SK-N-SH (cell line): ENCODE data around the gene TMA7. TPM values are rescaled to one million over a fixed set of nuclear protein-coding genes. Genes with fewer than 3 reads are reported as not detected.
A peak's percentile ranks its signal among the peaks of the same experiment; 100 is the strongest.

Source experiments
- CTCF ChIA-PET: fragments of 300-600, 350-600 bp; formaldehyde crosslinking; extraction: SDS; loops from one replicate; lab custom pipeline; 2021; lab: Yijun Ruan, JAX
- POLR2A ChIA-PET: fragments of 350-600 bp; sonication (Branson Sonifier 250); formaldehyde crosslinking; extraction: SDS; loops from one replicate; lab custom pipeline; 2020; ENCODE audit warnings: antibody characterized with exemption, inconsistent platforms; lab: Yijun Ruan, JAX
- DNase-seq: peaks from one replicate; pipeline ENCODE4 v3.0.0; 2012
- H2AFZ ChIP-seq: fragments of 200-600 bp; sonication (generic); 2 replicates; pipeline ENCODE4 v1.8.1; 2016; ENCODE audit warnings: antibody characterized with exemption, mild to moderate bottlenecking, low read depth
- H3F3A ChIP-seq: fragments of 200-600 bp; sonication (generic); replicated peaks from 2 replicates; pipeline ENCODE3; 2016; ENCODE audit warnings: antibody characterized with exemption, mild to moderate bottlenecking; ENCODE audit not compliant: insufficient read depth
- H3K27ac ChIP-seq, 2 experiments: fragments of 200-500 bp in 1 of 2; fragments of 200-600 bp in 1 of 2; sonication (Bioruptor generic) in 1 of 2; sonication (generic), shearing (Covaris generic) in 1 of 2; 2 replicates each; pipeline versions ENCODE4 v1.5.1 to v1.6.1; 2014 to 2016; ENCODE audit warnings: low read depth in 2 of 2, inconsistent platforms in 1 of 2, low read length in 1 of 2, mild to moderate bottlenecking in 1 of 2, mixed read lengths in 1 of 2
- H3K27me3 ChIP-seq: fragments of 200-600 bp; sonication (generic), shearing (Covaris generic); 2 replicates; pipeline ENCODE4 v1.6.1; 2016; ENCODE audit warnings: mixed run types; ENCODE audit not compliant: insufficient read depth
- H3K36me3 ChIP-seq, 2 experiments: fragments of 200-500 bp in 1 of 2; fragments of 200-600 bp in 1 of 2; sonication (Bioruptor generic) in 1 of 2; sonication (generic) in 1 of 2; replicated peaks in 1 of 2; 2 replicates each; pipeline versions ENCODE3 to v1.5.1; 2014 to 2016; ENCODE audit warnings: low read length in 1 of 2, mild to moderate bottlenecking in 1 of 2; ENCODE audit not compliant: insufficient read depth in 2 of 2, control insufficient read depth in 1 of 2
- H3K4me1 ChIP-seq, 2 experiments: fragments of 200-500 bp in 1 of 2; fragments of 200-600 bp in 1 of 2; sonication (Bioruptor generic) in 1 of 2; sonication (generic), shearing (Covaris generic) in 1 of 2; 2 replicates each; pipeline versions ENCODE4 v1.5.1 to v1.6.1; 2014 to 2016; ENCODE audit warnings: low read depth in 1 of 2, low read length in 1 of 2, mixed run types in 1 of 2; ENCODE audit not compliant: insufficient read depth in 2 of 2, control insufficient read depth in 1 of 2
- H3K4me2 ChIP-seq: fragments of 200-600 bp; sonication (generic), shearing (Covaris generic); 2 replicates; pipeline ENCODE4 v1.6.1; 2017; ENCODE audit warnings: mixed run types
- H3K4me3 ChIP-seq, 2 experiments: fragments of 200-500 bp in 1 of 2; fragments of 200-600 bp in 1 of 2; sonication (Bioruptor generic) in 1 of 2; sonication (generic), shearing (Covaris generic) in 1 of 2; 2 replicates each; pipeline versions ENCODE4 v1.5.1 to v1.8.1; 2014 to 2016; ENCODE audit warnings: low read depth in 2 of 2, inconsistent platforms in 1 of 2, low read length in 1 of 2, mild to moderate bottlenecking in 1 of 2, mixed read lengths in 1 of 2, moderate library complexity in 1 of 2
- H3K79me2 ChIP-seq: fragments of 200-600 bp; sonication (generic); 2 replicates; pipeline ENCODE4 v1.8.1; 2017; ENCODE audit warnings: mild to moderate bottlenecking; ENCODE audit not compliant: insufficient read depth
- H3K9ac ChIP-seq: fragments of 200-600 bp; sonication (generic); 2 replicates; pipeline ENCODE4 v1.6.1; 2017; ENCODE audit warnings: mixed run types
- H3K9me2 ChIP-seq: fragments of 200-600 bp; sonication (generic); 2 replicates; pipeline ENCODE4 v1.6.1; 2017; ENCODE audit warnings: mixed run types
- H3K9me3 ChIP-seq: fragments of 200-600 bp; sonication (generic); 2 replicates; pipeline ENCODE4 v1.6.1; 2017; ENCODE audit warnings: mixed run types, mild to moderate bottlenecking, moderate library complexity
- H4K20me1 ChIP-seq: fragments of 200-600 bp; sonication (generic); 2 replicates; pipeline ENCODE4 v1.6.1; 2017; ENCODE audit warnings: mild to moderate bottlenecking, mixed run types; ENCODE audit not compliant: insufficient read depth
- ELF1 ChIP-seq: IDR thresholded peaks from 2 replicates; pipeline ENCODE4 v1.4.0; 2012
- GABPA ChIP-seq: IDR thresholded peaks from 2 replicates; pipeline ENCODE4 v1.4.0; 2012; ENCODE audit warnings: low read depth, mild to moderate bottlenecking
- GATA2 ChIP-seq: sonication (generic); formaldehyde crosslinking; IDR thresholded peaks from 2 replicates; pipeline ENCODE4 v1.5.0; 2020; ENCODE audit warnings: mild to moderate bottlenecking, missing genetic modification reagents
- MEF2A ChIP-seq: IDR thresholded peaks from 2 replicates; pipeline ENCODE4 v1.4.0; 2012; ENCODE audit warnings: low read depth, borderline replicate concordance
- MXI1 ChIP-seq: IDR thresholded peaks from 2 replicates; pipeline ENCODE4 v1.6.1; 2012; ENCODE audit warnings: mild to moderate bottlenecking, low read depth, low read length, improper control_type of control experiment
- POLR2AphosphoS5 ChIP-seq: IDR thresholded peaks from 2 replicates; pipeline ENCODE4 v1.6.1; 2012; ENCODE audit warnings: low read depth, low read length
- RFX5 ChIP-seq: IDR thresholded peaks from 2 replicates; pipeline ENCODE4 v1.6.1; 2012; ENCODE audit warnings: mild to moderate bottlenecking, improper control_type of control experiment, low read length
- RXRA ChIP-seq: IDR thresholded peaks from 2 replicates; pipeline ENCODE4 v1.4.0; 2012; ENCODE audit warnings: low read depth, mild to moderate bottlenecking, borderline replicate concordance
- SIN3A ChIP-seq: IDR thresholded peaks from 2 replicates; pipeline ENCODE4 v1.6.1; 2012; ENCODE audit warnings: low read depth, mild to moderate bottlenecking, low read length, moderate library complexity, borderline replicate concordance
- YY1 ChIP-seq: IDR thresholded peaks from 2 replicates; pipeline ENCODE4 v1.4.0; 2012; ENCODE audit warnings: low read depth, mild to moderate bottlenecking
- WGBS: methylation state at CpG from one replicate; pipeline ENCODE4 v1.1.6; 2017; ENCODE audit warnings: low lambda C conversion rate; 5-methylcytosine and 5-hydroxymethylcytosine counted together
- polyA plus RNA-seq, 3 experiments: library from polyadenylated mRNA; depleted of rRNA; stranded (reverse); fragments of >200 nt; gene quantifications; 2 replicates each; pipeline ENCODE4 v1.2.3, GENCODE V29; 2012
- TF ChIP-seq, protein P1 (sequence below): fragments of 150-350 bp; IDR thresholded peaks from 2 replicates; pipeline ENCODE4 v1.6.1; 2016; ENCODE audit warnings: mild to moderate bottlenecking, low read depth, low read length
- TF ChIP-seq, protein P2 (sequence below): fragments of 200-600 bp; sonication (generic); IDR thresholded peaks from 2 replicates; pipeline ENCODE4 v1.6.1; 2017; ENCODE audit warnings: antibody characterized with exemption, mild to moderate bottlenecking, moderate library complexity
- TF ChIP-seq, protein P3 (sequence below): IDR thresholded peaks from 2 replicates; pipeline ENCODE4 v1.4.0; 2012; ENCODE audit warnings: low read depth, borderline replicate concordance
- TF ChIP-seq, protein P4 (sequence below): IDR thresholded peaks from 2 replicates; pipeline ENCODE4 v1.6.1; 2012; ENCODE audit warnings: mild to moderate bottlenecking, low read depth, low read length, moderate library complexity

The TMA7 gene
- polyA plus RNA-seq, 1 of the 3 experiments (the other 2 are of a cell fraction), result 438 TPM

DNA sequence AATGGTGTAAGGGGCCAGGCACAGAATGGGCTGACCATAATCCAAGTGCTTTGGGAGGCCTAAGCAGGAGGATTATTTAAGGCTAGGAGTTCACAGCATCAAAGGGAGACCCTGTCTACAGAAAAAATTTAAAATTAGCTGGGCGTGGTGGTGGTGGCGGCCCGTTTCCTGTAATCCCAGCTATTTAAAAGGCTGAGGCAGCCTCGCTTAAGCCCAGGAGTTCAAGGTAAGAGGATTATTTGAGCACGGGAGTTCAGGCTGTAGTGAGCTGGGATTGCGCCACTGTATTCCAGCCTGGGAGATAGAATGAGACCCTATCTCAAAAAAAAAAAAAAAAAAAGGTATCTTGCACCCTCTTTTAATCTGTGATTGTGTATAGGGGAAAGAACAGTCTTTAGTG is 1.9 kb downstream of the TMA7 start (continued):
- TF ChIP-seq, protein P1, sequence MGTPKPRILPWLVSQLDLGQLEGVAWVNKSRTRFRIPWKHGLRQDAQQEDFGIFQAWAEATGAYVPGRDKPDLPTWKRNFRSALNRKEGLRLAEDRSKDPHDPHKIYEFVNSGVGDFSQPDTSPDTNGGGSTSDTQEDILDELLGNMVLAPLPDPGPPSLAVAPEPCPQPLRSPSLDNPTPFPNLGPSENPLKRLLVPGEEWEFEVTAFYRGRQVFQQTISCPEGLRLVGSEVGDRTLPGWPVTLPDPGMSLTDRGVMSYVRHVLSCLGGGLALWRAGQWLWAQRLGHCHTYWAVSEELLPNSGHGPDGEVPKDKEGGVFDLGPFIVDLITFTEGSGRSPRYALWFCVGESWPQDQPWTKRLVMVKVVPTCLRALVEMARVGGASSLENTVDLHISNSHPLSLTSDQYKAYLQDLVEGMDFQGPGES, result no peak
- TF ChIP-seq ELF1 (no peak), YY1 (no peak)

DNA sequence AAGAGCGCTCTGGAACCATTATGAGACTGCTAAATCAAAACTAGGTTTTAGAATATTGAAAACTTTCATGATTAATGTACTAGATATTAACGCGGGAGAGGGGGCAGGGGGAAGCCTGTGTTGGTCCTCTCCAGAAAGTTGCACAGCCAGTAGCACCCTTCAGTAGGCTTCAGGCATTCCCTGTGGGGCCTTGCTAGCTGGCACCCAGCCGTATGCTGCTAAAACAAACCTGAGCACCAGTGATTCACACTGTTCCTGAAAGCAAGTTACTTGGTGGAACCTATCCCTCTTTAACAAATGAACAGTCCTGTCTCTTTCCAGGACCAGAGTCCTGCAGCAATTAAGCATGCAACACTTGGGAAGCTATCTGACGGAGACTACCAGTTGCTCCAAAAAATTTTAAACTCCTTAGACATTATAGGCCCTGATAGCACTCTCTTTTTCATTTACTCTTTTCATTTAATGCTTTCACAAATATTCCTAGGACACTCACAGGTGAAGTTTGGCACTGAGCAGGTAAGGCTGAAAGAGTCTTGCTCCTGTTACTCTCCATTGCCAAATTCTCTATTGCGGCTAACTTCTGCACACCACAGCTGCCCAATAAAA is 5.3 kb downstream of the TMA7 start:
- H3K9ac ChIP-seq, result no peak overlapping the region
- no peak for DNase-seq
- no peaks in the 10 kb centered on the region for H3K9me2 ChIP-seq
- H3K27me3 ChIP-seq, result no peaks in the 10 kb centered on the region
- H3K27ac ChIP-seq, result no peak overlapping the region
- CTCF ChIA-PET, result interaction anchor here (1.0 to 6.6 kb wide), 10 partner anchors 10 to 251 kb away, joined by 3 to 57 read pairs (median 5); partner anchors contain the start of gene SLC26A6
- H3K9me3 ChIP-seq, result no peaks in the 10 kb centered on the region
- peaks cover 32% of the 10 kb centered on the region for H3F3A ChIP-seq
- peak overlapping the region; percentile 77 to 97; a peak in 3 of 4 replicates for H3K4me3 ChIP-seq
- 86% methylated on average over 6 of the region's 6 CpGs for WGBS
- TF ChIP-seq, protein P2, sequence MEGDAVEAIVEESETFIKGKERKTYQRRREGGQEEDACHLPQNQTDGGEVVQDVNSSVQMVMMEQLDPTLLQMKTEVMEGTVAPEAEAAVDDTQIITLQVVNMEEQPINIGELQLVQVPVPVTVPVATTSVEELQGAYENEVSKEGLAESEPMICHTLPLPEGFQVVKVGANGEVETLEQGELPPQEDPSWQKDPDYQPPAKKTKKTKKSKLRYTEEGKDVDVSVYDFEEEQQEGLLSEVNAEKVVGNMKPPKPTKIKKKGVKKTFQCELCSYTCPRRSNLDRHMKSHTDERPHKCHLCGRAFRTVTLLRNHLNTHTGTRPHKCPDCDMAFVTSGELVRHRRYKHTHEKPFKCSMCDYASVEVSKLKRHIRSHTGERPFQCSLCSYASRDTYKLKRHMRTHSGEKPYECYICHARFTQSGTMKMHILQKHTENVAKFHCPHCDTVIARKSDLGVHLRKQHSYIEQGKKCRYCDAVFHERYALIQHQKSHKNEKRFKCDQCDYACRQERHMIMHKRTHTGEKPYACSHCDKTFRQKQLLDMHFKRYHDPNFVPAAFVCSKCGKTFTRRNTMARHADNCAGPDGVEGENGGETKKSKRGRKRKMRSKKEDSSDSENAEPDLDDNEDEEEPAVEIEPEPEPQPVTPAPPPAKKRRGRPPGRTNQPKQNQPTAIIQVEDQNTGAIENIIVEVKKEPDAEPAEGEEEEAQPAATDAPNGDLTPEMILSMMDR, result no peak
- TF ChIP-seq RXRA, result no peak
- TF ChIP-seq GABPA, result no peak
- TF ChIP-seq POLR2AphosphoS5, result no peak; the same call in 1 of the 2 replicates
- TF ChIP-seq MEF2A, result no peak
- no peak for TF ChIP-seq RFX5
- TF ChIP-seq, protein P3, sequence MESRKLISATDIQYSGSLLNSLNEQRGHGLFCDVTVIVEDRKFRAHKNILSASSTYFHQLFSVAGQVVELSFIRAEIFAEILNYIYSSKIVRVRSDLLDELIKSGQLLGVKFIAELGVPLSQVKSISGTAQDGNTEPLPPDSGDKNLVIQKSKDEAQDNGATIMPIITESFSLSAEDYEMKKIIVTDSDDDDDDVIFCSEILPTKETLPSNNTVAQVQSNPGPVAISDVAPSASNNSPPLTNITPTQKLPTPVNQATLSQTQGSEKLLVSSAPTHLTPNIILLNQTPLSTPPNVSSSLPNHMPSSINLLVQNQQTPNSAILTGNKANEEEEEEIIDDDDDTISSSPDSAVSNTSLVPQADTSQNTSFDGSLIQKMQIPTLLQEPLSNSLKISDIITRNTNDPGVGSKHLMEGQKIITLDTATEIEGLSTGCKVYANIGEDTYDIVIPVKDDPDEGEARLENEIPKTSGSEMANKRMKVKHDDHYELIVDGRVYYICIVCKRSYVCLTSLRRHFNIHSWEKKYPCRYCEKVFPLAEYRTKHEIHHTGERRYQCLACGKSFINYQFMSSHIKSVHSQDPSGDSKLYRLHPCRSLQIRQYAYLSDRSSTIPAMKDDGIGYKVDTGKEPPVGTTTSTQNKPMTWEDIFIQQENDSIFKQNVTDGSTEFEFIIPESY, result no peak
- no peak for TF ChIP-seq GATA2 (CRISPR knock-in tag)
- no peak for TF ChIP-seq MXI1
- TF ChIP-seq SIN3A, result no peak
- TF ChIP-seq, protein P4, sequence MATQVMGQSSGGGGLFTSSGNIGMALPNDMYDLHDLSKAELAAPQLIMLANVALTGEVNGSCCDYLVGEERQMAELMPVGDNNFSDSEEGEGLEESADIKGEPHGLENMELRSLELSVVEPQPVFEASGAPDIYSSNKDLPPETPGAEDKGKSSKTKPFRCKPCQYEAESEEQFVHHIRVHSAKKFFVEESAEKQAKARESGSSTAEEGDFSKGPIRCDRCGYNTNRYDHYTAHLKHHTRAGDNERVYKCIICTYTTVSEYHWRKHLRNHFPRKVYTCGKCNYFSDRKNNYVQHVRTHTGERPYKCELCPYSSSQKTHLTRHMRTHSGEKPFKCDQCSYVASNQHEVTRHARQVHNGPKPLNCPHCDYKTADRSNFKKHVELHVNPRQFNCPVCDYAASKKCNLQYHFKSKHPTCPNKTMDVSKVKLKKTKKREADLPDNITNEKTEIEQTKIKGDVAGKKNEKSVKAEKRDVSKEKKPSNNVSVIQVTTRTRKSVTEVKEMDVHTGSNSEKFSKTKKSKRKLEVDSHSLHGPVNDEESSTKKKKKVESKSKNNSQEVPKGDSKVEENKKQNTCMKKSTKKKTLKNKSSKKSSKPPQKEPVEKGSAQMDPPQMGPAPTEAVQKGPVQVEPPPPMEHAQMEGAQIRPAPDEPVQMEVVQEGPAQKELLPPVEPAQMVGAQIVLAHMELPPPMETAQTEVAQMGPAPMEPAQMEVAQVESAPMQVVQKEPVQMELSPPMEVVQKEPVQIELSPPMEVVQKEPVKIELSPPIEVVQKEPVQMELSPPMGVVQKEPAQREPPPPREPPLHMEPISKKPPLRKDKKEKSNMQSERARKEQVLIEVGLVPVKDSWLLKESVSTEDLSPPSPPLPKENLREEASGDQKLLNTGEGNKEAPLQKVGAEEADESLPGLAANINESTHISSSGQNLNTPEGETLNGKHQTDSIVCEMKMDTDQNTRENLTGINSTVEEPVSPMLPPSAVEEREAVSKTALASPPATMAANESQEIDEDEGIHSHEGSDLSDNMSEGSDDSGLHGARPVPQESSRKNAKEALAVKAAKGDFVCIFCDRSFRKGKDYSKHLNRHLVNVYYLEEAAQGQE, result no peak
- TF ChIP-seq, protein P1, result no peak
- TF ChIP-seq, all 33 proteins: peak for 0
- no peak overlapping the region for H2AFZ ChIP-seq
- peaks cover 69% of the 10 kb centered on the region for H3K79me2 ChIP-seq
- peaks cover 8 to 22% of the 10 kb centered on the region in 2 experiments for H3K4me1 ChIP-seq
- H3K36me3 ChIP-seq, result peaks cover 21 to 27% of the 10 kb centered on the region in 2 experiments
- peaks cover 9% of the 10 kb centered on the region for H4K20me1 ChIP-seq
- POLR2A ChIA-PET, result interaction anchor here (1.2 to 2.1 kb wide), 5 partner anchors 17 to 295 kb away, joined by 3 to 7 read pairs (median 6); no protein-coding TSS in a partner anchor
- peak overlapping the region; percentile 78 for H3K4me2 ChIP-seq
